ENCODE measurements around the gene EPS8L2.
"Not testable (repeated sequence)": the region's sequence is repeated elsewhere in the genome, so short reads cannot be mapped to it uniquely, and the experiment has no call there.

Gene EPS8L2

DNA sequence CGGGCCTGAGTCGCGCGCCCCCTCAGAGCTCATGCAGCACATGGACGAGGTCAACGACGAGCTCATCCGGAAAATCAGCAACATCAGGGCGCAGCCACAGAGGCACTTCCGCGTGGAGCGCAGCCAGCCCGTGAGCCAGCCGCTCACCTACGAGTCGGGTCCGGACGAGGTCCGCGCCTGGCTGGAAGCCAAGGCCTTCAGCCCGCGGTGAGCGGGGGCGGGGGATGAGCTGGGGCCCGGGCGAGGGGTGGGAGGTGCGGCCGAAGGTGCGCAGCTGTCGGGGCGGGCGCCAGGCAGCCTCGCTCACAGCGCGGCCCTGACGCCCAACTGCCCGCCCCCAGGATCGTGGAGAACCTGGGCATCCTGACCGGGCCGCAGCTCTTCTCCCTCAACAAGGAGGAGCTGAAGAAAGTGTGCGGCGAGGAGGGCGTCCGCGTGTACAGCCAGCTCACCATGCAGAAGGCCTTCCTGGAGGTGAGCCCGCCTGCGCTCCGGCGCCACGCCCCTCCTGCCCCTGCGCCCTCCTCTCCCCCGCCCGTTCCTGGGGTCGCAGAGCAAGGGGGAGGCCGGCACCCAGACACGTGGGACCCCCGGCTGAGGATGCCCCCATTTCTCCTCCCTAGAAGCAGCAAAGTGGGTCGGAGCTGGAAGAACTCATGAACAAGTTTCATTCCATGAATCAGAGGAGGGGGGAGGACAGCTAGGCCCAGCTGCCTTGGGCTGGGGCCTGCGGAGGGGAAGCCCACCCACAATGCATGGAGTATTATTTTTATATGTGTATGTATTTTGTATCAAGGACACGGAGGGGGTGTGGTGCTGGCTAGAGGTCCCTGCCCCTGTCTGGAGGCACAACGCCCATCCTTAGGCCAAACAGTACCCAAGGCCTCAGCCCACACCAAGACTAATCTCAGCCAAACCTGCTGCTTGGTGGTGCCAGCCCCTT, 20.5 kb downstream of the EPS8L2 start:
- peak; percentile 38 for DNase-seq (ENCODE audit: low read depth)

- DNase-seq (ENCODE audit: low read depth): no peak
Measured at GRCh38 chr11:727281-727701, 21.3 kb downstream of the EPS8L2 start.

- peak; percentile 83 for DNase-seq (ENCODE audit: low read depth)
Measured at GRCh38 chr11:727859-728748, 22.1 kb downstream of the EPS8L2 start.

- DNase-seq (ENCODE audit: low read depth): no peak
Measured at GRCh38 chr11:728901-729491, 23.0 kb downstream of the EPS8L2 start.

DNA sequence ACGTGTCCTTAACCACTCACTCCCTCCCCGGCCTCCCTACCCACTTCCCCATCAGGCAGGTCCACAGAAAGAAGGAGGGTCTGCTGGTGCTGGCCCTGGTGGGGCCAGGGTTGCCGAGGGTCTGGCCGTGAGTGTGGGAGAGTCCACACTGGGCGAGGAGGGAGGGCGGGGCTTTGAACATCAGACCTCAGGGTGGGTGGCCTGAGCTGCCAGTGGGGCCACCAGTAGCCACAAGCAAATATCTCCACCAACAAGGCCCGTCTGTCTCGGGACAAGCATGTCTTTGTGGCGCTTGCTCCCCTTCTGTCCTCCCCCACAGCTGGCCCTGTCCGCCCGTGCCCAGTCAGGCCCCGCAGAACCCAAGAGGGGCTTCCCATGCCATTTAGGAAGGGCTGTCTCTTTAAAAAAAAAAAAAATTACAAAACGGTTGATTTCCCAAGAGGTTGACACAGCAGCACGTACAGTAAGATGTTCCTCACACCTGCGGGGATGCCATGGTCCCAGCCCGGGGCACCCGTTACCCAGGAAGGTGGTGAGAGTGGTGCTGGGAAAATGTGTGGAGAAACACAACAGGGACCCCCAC, 23.6 kb downstream of the EPS8L2 start:
- DNase-seq (ENCODE audit: low read depth): no peak

DNA sequence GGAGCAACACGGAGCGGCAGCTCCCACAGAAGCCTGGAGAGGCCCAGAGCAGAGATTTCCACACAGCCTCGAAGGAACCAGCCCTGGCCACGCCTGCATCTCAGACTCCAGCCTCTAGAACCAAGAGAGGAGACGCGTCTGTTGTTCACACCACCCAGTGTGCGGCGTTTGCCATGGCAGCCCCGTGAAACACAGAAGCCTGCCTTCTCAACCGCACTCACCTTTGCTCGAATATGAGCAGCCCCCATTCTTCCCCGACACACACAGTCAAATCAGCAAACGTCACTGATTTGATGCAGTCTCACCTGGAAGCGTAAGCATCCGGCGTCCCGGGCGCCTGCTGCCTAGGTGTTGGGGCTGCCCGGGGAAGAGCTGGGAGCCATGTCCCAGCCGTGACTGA, 27.0 kb downstream of the EPS8L2 start:
- DNase-seq (ENCODE audit: low read depth): no peak

DNA sequence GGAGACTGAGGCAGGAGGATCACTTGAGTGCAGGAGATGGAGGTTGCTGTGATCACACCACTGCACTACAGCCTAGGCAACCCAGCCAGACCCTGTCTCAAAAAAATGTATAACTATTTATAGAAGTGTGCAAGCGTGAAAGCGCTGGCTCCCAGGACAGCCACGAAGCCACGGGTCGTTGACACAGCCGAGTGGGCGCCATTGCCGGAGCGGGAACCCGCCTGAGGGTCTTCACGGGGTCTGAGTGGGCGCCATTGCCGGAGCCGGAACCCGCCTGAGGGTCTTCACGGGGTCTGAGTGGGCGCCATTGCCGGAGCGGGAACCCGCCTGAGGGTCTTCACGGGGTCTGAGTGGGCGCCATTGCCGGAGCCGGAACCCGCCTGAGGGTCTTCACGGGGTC, 28.5 kb downstream of the EPS8L2 start:
- not testable (repeated sequence) for DNase-seq (ENCODE audit: low read depth)

DNA sequence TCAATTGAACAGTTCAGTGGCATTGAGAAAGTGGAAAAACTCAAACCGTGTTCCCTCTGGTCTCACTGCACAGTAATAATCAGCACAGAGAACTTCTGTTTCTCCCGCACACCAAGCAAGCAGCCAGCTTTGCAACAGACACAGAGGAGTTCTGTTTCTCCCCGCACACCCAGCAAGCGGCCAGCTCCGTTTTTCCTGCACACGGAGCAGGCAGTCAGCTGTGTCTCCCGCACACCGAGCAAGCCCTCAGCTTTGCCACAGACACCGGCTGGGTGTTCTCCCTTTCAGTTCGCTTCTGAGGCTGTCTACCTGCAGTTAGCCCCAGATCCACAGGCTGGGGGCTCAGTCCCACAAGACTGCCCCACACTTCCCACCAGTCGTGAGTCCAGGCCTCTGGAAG, 31.3 kb downstream of the EPS8L2 start:
- DNase-seq (ENCODE audit: low read depth): no peak

GRCh38 chr11:737899-738298, 31.9 kb downstream of the EPS8L2 start:
- DNase-seq (ENCODE audit: low read depth): not testable (repeated sequence)

DNA sequence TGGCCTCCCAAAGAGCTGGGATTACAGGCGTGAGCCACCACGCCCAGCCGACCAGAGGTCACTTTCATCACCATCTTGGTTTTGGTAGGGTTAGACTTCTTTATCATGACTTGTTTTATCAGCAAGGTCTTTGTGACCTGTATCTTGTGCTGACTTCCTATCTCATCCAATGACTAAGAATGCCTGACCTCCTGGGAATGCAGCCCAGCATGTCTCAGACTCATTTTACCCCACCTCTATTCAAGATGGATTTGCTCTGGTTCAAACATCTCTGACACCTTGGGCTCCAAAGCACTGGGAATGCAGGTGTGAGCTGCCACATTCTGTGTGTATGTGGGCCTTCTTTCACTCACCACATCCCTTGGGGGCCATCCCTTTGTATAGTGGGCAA, 36.1 kb downstream of the EPS8L2 start:
- no peak for DNase-seq (ENCODE audit: low read depth)

GRCh38 chr11:742571-743201, 36.7 kb downstream of the EPS8L2 start:
- DNase-seq (ENCODE audit: low read depth): no peak

- DNase-seq (ENCODE audit: low read depth): no peak
Measured at GRCh38 chr11:745428-745827, 39.4 kb downstream of the EPS8L2 start.

GRCh38 chr11:746289-747157, 40.5 kb downstream of the EPS8L2 start:
- DNase-seq (ENCODE audit: low read depth): no peak

- peak; percentile 91 for DNase-seq (ENCODE audit: low read depth)
Measured at GRCh38 chr11:747158-748006, 41.4 kb downstream of the EPS8L2 start, which contains the start of gene TALDO1. TALDO1 (plus strand) TSS chr11:747464; CDS start chr11:747482, 18 bp downstream.

GRCh38 chr11:748007-748359, 42.0 kb downstream of the EPS8L2 start:
- DNase-seq (ENCODE audit: low read depth): no peak

DNA sequence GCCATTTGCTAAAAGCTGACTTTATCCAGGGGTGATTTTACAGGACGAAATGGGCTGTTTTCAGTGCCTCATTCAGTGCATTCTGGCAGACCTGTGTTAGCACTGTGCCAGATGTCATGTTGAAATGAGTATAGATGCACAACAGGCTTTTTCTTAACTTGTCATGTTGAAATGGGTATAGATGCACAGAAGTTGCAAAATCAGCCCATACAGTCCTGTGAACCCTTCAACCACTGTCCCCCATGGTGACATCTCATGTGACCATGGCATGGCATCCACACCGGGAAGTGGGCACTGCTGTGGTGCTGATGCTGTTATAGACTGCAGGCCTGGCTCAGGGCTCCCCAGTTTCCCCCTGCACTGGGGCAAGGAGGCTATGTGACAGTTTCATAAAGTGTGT, 43.7 kb downstream of the EPS8L2 start:
- no peak for DNase-seq (ENCODE audit: low read depth)

GRCh38 chr11:760236-760635, 54.2 kb downstream of the EPS8L2 start:
- no peak for DNase-seq (ENCODE audit: low read depth)

GRCh38 chr11:761526-762108, 55.6 kb downstream of the EPS8L2 start:
- DNase-seq (ENCODE audit: low read depth): no peak

DNA sequence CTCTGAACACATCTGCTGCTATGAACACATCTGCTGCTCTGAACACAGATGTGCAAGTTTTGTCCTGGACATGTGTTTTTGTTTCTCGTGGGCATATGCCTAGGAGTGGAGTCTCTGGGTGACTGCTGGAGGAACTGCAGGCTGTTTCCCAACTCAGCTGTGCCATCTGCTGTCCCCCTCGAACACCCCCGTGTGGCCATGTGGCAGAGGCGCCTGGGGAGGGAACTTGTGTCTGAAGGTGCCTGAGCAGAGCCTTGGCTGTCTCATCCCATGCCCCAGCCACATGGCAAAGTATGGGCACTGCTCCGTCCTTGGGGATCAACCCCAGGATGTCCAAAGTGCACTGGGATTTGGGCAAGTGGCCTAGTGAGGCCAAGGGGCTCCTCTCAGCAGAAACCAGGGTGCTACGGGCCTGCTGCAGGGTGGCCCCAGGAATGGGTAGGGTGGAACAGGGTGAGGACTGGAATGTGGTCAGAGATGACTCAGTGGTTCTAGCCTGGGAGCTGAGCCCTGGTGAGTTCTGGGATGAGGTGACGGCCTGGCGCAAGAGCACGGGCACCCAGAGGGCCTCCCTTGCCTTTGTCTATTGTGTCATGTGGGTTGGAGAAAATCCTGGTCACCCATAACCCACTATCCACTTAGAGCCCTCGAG, 56.5 kb downstream of the EPS8L2 start:
- DNase-seq (ENCODE audit: low read depth): no peak

All from activated T-cell treated with anti-CD3 and anti-CD28 coated beads for 48 hours (primary cell).